Lung (tissue), 12 donors: ENCODE measurements around the gene TMX2. TPM values are rescaled to one million over a fixed set of nuclear protein-coding genes. Genes with fewer than 3 reads are reported as not detected.

Experiments used
- ATAC-seq: fragments of 200-7000 bp; cut with Tn5 transposase; one replicate; pipeline ENCODE4 v1.9.1; 2020; ENCODE audit warnings: moderate number of reproducible peaks; ENCODE audit not compliant: insufficient read depth, low FRiP score
- DNase-seq, 3 donors: peaks; one replicate each; pipeline ENCODE4 v3.0.0-alpha.2; 2013 to 2017
- H3K27ac ChIP-seq, 2 donors: one replicate each; pipeline ENCODE4 v1.5.1; 2013; ENCODE audit warnings: mild to moderate bottlenecking in 2 of 2, moderate library complexity in 2 of 2, control low read depth in 1 of 2, inconsistent platforms in 1 of 2, low read depth in 1 of 2, low read length in 1 of 2
- H3K27me3 ChIP-seq, 3 donors: one replicate each; pipeline ENCODE4 v1.5.1; 2013; ENCODE audit warnings: low read length in 2 of 3; ENCODE audit not compliant: control insufficient read depth in 3 of 3, insufficient read depth in 3 of 3
- H3K36me3 ChIP-seq, 4 donors: one replicate each; pipeline ENCODE4 v1.5.1; 2013; ENCODE audit warnings: low read length in 4 of 4, mild to moderate bottlenecking in 1 of 4, moderate library complexity in 1 of 4; ENCODE audit not compliant: control insufficient read depth in 4 of 4, insufficient read depth in 4 of 4
- H3K4me1 ChIP-seq, 5 donors: one replicate each; pipeline ENCODE4 v1.5.1; 2013; ENCODE audit warnings: low read length in 5 of 5, mild to moderate bottlenecking in 2 of 5, moderate library complexity in 1 of 5; ENCODE audit not compliant: control insufficient read depth in 5 of 5, insufficient read depth in 5 of 5
- H3K4me3 ChIP-seq: one replicate; pipeline ENCODE4 v1.5.1; 2013; ENCODE audit warnings: mild to moderate bottlenecking, control low read depth, moderate library complexity
- H3K9ac ChIP-seq, 2 donors: one replicate each; pipeline ENCODE4 v1.5.1; 2013; ENCODE audit warnings: low read length in 2 of 2, control low read depth in 1 of 2; ENCODE audit not compliant: insufficient read depth in 1 of 2
- H3K9me3 ChIP-seq, 4 donors: one replicate each; pipeline ENCODE4 v1.5.1; 2013; ENCODE audit warnings: low read length in 3 of 4, mild to moderate bottlenecking in 1 of 4, moderate library complexity in 1 of 4; ENCODE audit not compliant: control insufficient read depth in 4 of 4, insufficient read depth in 3 of 4
- CTCF ChIP-seq: IDR thresholded peaks from 2 replicates; pipeline ENCODE4 v1.5.1; 2012; ENCODE audit warnings: mild to moderate bottlenecking; ENCODE audit errors: control extremely low read depth, extremely low read depth
- WGBS, 2 donors: extraction: QIAGEN DNeasy Blood & Tissue Kit; methylation state at CpG; one replicate each; pipeline ENCODE4 v1.1.7; 2013; 5-methylcytosine and 5-hydroxymethylcytosine counted together
- polyA plus RNA-seq, 2 donors: library from polyadenylated mRNA; stranded (reverse); fragments of 200-250 nt; gene quantifications; one replicate each; pipeline ENCODE4 v1.2.1, GENCODE V29; 2013
- total RNA-seq, 2 donors: library from RNA; depleted of rRNA in 1 of 2; stranded (reverse); fragments of >200 nt in 1 of 2; gene quantifications; one replicate each; pipeline ENCODE4 v1.2.1, GENCODE V29; 2014 to 2021
- donor health status: control.
- donor health status: control.
- donor health status: Bipolar disorder and iron deficiency.
- donor health status: healthy.
- donor health status: DM: yes; HTN: yes; CAD: no.

The TMX2 gene
- total and polyA plus RNA-seq, 4 donors, result 51.7 to 89.6 (median 63.5) TPM

- Histone ChIP-seq H3K9me3 (no peaks in the 10 kb centered on the region), H3K4me1 (peaks cover 0 to 3% (median 0%) of the 10 kb centered on the region in 5 donors), H3K27ac (peak overlapping the region in 1 of 2 donors; percentile 26), H3K4me3 (no peak overlapping the region), H3K27me3 (no peaks in the 10 kb centered on the region), H3K9ac (no peak overlapping the region), H3K36me3 (peaks cover 9 to 31% (median 18%) of the 10 kb centered on the region in 4 donors)
- no peak for DNase-seq
- WGBS, 2 donors, result 81 to 93% methylated on average over 3 of the region's 3 CpGs
- no peak for TF ChIP-seq CTCF
- ATAC-seq, result no peak
Measured at GRCh38 chr11:57735619-57736298, 23.4 kb downstream of the TMX2 start.

GRCh38 chr11:57741132-57742086, 29.0 kb downstream of the TMX2 start, which contains the start of gene SELENOH:
Gene SELENOH, plus strand, starts transcription at chr11:57741491. Its CDS starts 105 bp downstream, at chr11:57741596.
- Histone ChIP-seq H3K36me3 (peaks cover 27 to 42% (median 31%) of the 10 kb centered on the region in 4 donors), H3K27ac (peak within 1 kb of the TSS; percentile 87 to 97), H3K9me3 (no peaks in the 10 kb centered on the region), H3K4me3 (peak within 1 kb of the TSS; percentile 91), H3K9ac (peak within 1 kb of the TSS; percentile 91 to 97), H3K4me1 (peaks cover 0 to 15% (median 8%) of the 10 kb centered on the region in 5 donors), H3K27me3 (no peaks in the 10 kb centered on the region)
- peak; percentile 98 to 99 (median 98) for DNase-seq
- no peak for TF ChIP-seq CTCF
- ATAC-seq, result peak; percentile 98
- 0% methylated on average over 75 of the region's 75 CpGs for WGBS, 2 donors

GRCh38 chr11:57742087-57742452, 29.7 kb downstream of the TMX2 start:
- Histone ChIP-seq H3K4me3 (peak overlapping the region; percentile 91), H3K27me3 (no peaks in the 10 kb centered on the region), H3K9me3 (no peaks in the 10 kb centered on the region), H3K36me3 (peaks cover 27 to 42% (median 31%) of the 10 kb centered on the region in 4 donors), H3K27ac (peak overlapping the region; percentile 87 to 97), H3K4me1 (peaks cover 0 to 15% (median 8%) of the 10 kb centered on the region in 5 donors), H3K9ac (peak overlapping the region; percentile 91 to 97)
- DNase-seq (no peak), ATAC-seq (no peak)
- TF ChIP-seq CTCF, result no peak
- WGBS, 2 donors, result 1 to 2% methylated on average over 10 of the region's 10 CpGs
